Parathyroid adenoma (tissue), 2 donors: ENCODE measurements around the gene CFAP61.

ENCODE experiments used
- H2AFZ ChIP-seq: fragments of 300-600 bp; sonication (generic); one replicate; pipeline ENCODE4 v1.7.0; 2017; ENCODE audit warnings: antibody characterized with exemption, mild to moderate bottlenecking
- H3K27ac ChIP-seq: fragments of 300-600 bp; sonication (generic); one replicate; pipeline ENCODE4 v1.7.0; 2017
- H3K27me3 ChIP-seq: fragments of 300-600 bp; sonication (generic); one replicate; pipeline ENCODE4 v1.7.0; 2017; ENCODE audit warnings: low read length; ENCODE audit not compliant: control insufficient read depth, insufficient read depth
- H3K36me3 ChIP-seq: fragments of 300-600 bp; sonication (generic); one replicate; pipeline ENCODE4 v1.7.0; 2017; ENCODE audit warnings: low read length; ENCODE audit not compliant: control insufficient read depth, insufficient read depth
- H3K4me1 ChIP-seq: fragments of 300-600 bp; sonication (generic); one replicate; pipeline ENCODE4 v1.7.0; 2017; ENCODE audit warnings: control low read depth
- H3K4me2 ChIP-seq: fragments of 300-600 bp; sonication (generic); one replicate; pipeline ENCODE4 v1.7.0; 2017; ENCODE audit warnings: low read length
- H3K4me3 ChIP-seq: fragments of 300-600 bp; sonication (generic); one replicate; pipeline ENCODE4 v1.7.0; 2017; ENCODE audit warnings: low read depth, low read length
- H3K79me2 ChIP-seq: fragments of 300-600 bp; sonication (generic); one replicate; pipeline ENCODE4 v1.7.0; 2017; ENCODE audit warnings: control low read depth
- H3K9ac ChIP-seq: fragments of 300-600 bp; sonication (generic); one replicate; pipeline ENCODE4 v1.7.0; 2017; ENCODE audit warnings: mild to moderate bottlenecking
- H3K9me3 ChIP-seq: fragments of 300-600 bp; sonication (generic); one replicate; pipeline ENCODE4 v1.7.0; 2017; ENCODE audit warnings: low read length; ENCODE audit not compliant: control insufficient read depth
- TF ChIP-seq, protein P1 (sequence below): fragments of 300-600 bp; sonication (generic); IDR thresholded peaks from one replicate; pipeline ENCODE4 v1.7.0; 2017; ENCODE audit warnings: antibody characterized with exemption, mild to moderate bottlenecking
- donor health status: primary hyperparathyroidism.

CFAP61 gene

DNA sequence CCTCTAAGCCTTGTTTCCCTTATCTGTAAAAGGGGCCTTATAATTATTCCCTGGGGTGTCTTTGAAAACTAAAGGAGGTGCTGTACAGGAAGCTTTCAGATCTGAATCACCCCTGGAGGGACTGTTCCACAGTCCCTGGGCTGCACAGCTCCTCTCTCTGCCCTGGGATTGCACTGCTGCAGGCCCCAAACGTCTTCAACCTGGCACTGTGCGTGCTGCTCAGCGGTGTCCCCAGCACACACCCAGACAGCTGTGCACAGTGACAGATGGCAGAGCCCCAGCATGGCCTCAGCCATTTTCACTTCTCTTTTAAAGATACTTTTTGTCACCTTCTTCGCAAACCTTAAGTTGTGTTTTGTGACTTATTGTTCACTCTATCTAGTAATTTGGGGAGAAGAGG is 264.9 kb downstream of the CFAP61 start:
- Histone ChIP-seq H3K4me1 (no peaks in the 10 kb centered on the region), H3K4me3 (no peak overlapping the region), H3K27me3 (no peaks in the 10 kb centered on the region), H3K36me3 (no peaks in the 10 kb centered on the region), H3K4me2 (no peak overlapping the region), H3K9me3 (no peaks in the 10 kb centered on the region), H3K27ac (no peak overlapping the region), H2AFZ (no peak overlapping the region), H3K79me2 (no peaks in the 10 kb centered on the region), H3K9ac (no peak overlapping the region)
- TF ChIP-seq, protein P1, sequence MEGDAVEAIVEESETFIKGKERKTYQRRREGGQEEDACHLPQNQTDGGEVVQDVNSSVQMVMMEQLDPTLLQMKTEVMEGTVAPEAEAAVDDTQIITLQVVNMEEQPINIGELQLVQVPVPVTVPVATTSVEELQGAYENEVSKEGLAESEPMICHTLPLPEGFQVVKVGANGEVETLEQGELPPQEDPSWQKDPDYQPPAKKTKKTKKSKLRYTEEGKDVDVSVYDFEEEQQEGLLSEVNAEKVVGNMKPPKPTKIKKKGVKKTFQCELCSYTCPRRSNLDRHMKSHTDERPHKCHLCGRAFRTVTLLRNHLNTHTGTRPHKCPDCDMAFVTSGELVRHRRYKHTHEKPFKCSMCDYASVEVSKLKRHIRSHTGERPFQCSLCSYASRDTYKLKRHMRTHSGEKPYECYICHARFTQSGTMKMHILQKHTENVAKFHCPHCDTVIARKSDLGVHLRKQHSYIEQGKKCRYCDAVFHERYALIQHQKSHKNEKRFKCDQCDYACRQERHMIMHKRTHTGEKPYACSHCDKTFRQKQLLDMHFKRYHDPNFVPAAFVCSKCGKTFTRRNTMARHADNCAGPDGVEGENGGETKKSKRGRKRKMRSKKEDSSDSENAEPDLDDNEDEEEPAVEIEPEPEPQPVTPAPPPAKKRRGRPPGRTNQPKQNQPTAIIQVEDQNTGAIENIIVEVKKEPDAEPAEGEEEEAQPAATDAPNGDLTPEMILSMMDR: no peak

DNA sequence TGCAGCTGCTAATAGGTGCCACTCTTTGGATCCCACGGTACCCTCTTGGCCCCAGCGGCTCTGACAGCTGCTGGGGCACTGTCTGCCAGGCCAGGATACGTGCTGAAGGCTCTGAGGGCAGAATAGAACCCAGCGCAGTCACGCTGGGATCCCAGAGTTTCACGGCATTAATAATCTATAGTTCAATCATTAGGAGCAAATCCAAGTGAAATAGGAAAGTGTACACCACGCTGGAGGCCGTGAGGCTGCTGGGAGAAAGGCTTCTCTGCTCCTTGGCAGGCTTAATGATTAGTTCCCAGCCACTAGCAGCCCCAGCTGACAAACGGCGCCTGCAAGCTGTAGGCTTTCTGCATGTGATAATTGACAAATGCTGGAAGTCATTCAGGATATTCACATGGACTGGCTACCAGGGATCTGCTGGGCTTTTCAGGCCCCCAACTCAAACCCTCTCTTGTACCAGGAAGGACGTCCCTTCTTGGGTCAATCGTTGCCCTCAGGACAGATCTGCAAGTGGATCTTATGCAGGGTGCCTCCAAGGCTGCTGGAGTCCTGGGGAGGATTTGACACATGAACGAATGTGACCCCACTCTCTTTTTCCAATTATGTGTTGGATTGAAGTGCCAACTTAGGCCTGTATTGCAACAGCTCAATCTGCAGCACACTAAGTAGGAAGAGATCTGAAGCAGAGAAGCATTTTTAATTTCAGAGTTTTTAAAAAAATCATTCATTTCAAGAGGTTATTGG is 265.5 kb downstream of the CFAP61 start:
- no peaks in the 10 kb centered on the region for H3K36me3 ChIP-seq
- no peaks in the 10 kb centered on the region for H3K79me2 ChIP-seq
- no peak overlapping the region for H3K4me2 ChIP-seq
- H2AFZ ChIP-seq: no peak overlapping the region
- no peaks in the 10 kb centered on the region for H3K4me1 ChIP-seq
- H3K27me3 ChIP-seq: no peaks in the 10 kb centered on the region
- H3K27ac ChIP-seq: no peak overlapping the region
- TF ChIP-seq, protein P1: no peak
- no peak overlapping the region for H3K4me3 ChIP-seq
- H3K9ac ChIP-seq: no peak overlapping the region
- H3K9me3 ChIP-seq: no peaks in the 10 kb centered on the region

DNA sequence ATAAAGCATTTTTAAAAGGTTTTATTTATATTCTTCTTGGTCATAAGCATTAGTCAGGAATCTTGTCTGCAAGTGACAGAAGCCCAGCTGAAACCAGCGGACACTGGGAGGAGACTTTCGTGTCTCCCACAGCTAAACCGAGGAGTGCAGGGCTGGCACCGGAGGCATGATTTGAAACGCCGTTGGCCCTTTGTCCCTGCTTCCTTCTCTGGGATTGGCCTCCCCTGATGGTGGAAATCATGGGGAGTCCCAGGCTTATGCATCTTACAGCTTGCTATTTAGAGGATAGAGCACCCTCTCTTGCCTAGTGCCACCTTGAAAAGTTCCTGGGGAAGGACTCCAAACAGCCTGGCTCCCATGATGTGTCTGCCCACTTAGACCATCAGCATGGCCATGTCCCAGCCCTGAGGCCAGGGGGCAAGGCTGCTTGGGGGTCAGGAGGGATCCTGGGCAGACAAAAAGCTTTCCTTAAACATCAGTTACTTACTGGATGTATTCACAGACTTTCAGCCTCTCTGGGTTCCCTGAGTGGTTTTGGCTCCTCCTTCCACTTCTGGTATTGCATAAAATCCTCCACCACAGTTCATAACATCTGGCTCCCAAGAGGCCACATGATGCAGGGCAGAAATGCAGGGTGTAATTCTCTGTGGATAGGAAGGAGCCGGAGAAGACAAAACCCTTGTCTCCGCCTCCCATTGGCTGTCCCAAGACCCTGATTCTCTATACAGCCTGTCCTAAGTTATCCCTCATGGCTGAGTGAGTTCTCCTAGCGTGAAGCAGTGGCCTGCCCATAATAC is 266.2 kb downstream of the CFAP61 start:
- Histone ChIP-seq H3K9me3 (no peaks in the 10 kb centered on the region), H3K79me2 (no peaks in the 10 kb centered on the region), H3K27ac (no peak overlapping the region), H3K36me3 (no peaks in the 10 kb centered on the region), H3K27me3 (no peaks in the 10 kb centered on the region), H3K4me1 (no peaks in the 10 kb centered on the region), H2AFZ (no peak overlapping the region), H3K4me3 (no peak overlapping the region), H3K9ac (no peak overlapping the region), H3K4me2 (no peak overlapping the region)
- TF ChIP-seq, protein P1: no peak

DNA sequence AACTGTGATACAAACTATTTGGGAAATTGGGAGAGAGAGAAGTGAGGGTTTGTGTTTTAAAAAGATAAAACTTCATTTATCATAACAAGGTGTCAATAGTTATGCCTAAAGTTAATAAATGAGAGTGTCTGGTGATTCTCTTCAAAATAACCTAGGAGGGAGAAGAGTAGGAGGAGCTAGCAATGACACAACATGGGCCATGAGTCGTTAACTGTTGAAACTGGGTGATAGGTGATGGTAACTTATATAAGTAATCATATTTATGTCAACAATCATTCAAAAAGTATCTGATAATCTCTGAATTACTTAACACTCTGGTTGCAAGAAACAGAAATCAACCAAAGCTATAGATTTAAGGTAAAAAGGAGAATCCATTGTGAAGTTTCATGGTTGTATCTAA is 268.8 kb downstream of the CFAP61 start:
- Histone ChIP-seq H3K79me2 (no peaks in the 10 kb centered on the region), H3K36me3 (no peaks in the 10 kb centered on the region), H3K9me3 (no peaks in the 10 kb centered on the region), H3K9ac (no peak overlapping the region), H3K4me2 (no peak overlapping the region), H3K27me3 (no peaks in the 10 kb centered on the region), H3K27ac (no peak overlapping the region), H3K4me1 (no peaks in the 10 kb centered on the region), H3K4me3 (no peak overlapping the region), H2AFZ (no peak overlapping the region)
- TF ChIP-seq, protein P1: no peak
